H9 (cell line): Measurements from ENCODE around the gene SETD3. TPM values are rescaled to one million over a fixed set of nuclear protein-coding genes. Genes with fewer than 3 reads are reported as not detected.
A peak's percentile ranks its signal among the peaks of the same experiment; 100 is the strongest.

Experiments used
- DNase-seq: peaks from one replicate; pipeline ENCODE4 v3.0.0-alpha.2; 2017
- H2AFZ ChIP-seq: one replicate; pipeline ENCODE4 v1.6.1; 2013; ENCODE audit warnings: mild to moderate bottlenecking, low read length, control low read depth, moderate library complexity
- H2AK5ac ChIP-seq: 2 replicates; pipeline ENCODE4 v1.6.1; 2013; ENCODE audit warnings: low read length, control low read depth, mixed read lengths; ENCODE audit not compliant: insufficient read length
- H2BK120ac ChIP-seq: one replicate; pipeline ENCODE4 v1.6.1; 2013; ENCODE audit warnings: low read depth, mild to moderate bottlenecking, low read length, control low read depth, inconsistent platforms; ENCODE audit not compliant: poor library complexity, severe bottlenecking
- H2BK12ac ChIP-seq: 2 replicates; pipeline ENCODE4 v1.6.1; 2013; ENCODE audit warnings: low read length, control low read depth, mixed read lengths, low read depth; ENCODE audit not compliant: insufficient read length
- H2BK15ac ChIP-seq: 2 replicates; pipeline ENCODE4 v1.6.1; 2013; ENCODE audit warnings: low read depth, low read length, control low read depth
- H2BK20ac ChIP-seq: one replicate; pipeline ENCODE4 v1.6.1; 2013; ENCODE audit warnings: low read depth, mild to moderate bottlenecking, low read length, control low read depth, inconsistent platforms; ENCODE audit not compliant: poor library complexity, severe bottlenecking
- H2BK5ac ChIP-seq: 2 replicates; pipeline ENCODE4 v1.6.1; 2013; ENCODE audit warnings: low read length, control low read depth, mixed read lengths; ENCODE audit not compliant: insufficient read length
- H3K14ac ChIP-seq: 2 replicates; pipeline ENCODE4 v1.6.1; 2013; ENCODE audit warnings: low read length, control low read depth; ENCODE audit not compliant: insufficient read depth
- H3K18ac ChIP-seq: 2 replicates; pipeline ENCODE4 v1.6.1; 2013; ENCODE audit warnings: low read depth, mild to moderate bottlenecking, mixed read lengths, low read length, control low read depth; ENCODE audit not compliant: insufficient read length
- H3K23ac ChIP-seq: 2 replicates; pipeline ENCODE4 v1.6.1; 2013; ENCODE audit warnings: low read length, control low read depth, mixed read lengths, low read depth; ENCODE audit not compliant: insufficient read length
- H3K23me2 ChIP-seq: 2 replicates; pipeline ENCODE4 v1.6.1; 2013; ENCODE audit warnings: low read depth, mild to moderate bottlenecking, mixed read lengths, low read length, control low read depth; ENCODE audit not compliant: insufficient read length, poor library complexity, severe bottlenecking
- H3K27ac ChIP-seq: 2 replicates; pipeline ENCODE4 v1.5.1; 2013; ENCODE audit warnings: low read length, control low read depth, mixed read lengths, low read depth; ENCODE audit not compliant: insufficient read length
- H3K27me3 ChIP-seq: 2 replicates; pipeline ENCODE4 v1.6.1; 2013; ENCODE audit warnings: low read length, control low read depth, inconsistent platforms; ENCODE audit not compliant: insufficient read depth
- H3K4ac ChIP-seq: 2 replicates; pipeline ENCODE4 v1.6.1; 2013; ENCODE audit warnings: low read depth, mild to moderate bottlenecking, control low read depth, inconsistent platforms, low read length, moderate library complexity
- H3K4me1 ChIP-seq: 2 replicates; pipeline ENCODE4 v1.6.1; 2013; ENCODE audit warnings: low read length, control low read depth, inconsistent platforms; ENCODE audit not compliant: insufficient read depth
- H3K4me2 ChIP-seq: 2 replicates; pipeline ENCODE4 v1.6.1; 2013; ENCODE audit warnings: low read length, control low read depth, mixed read lengths; ENCODE audit not compliant: insufficient read length, insufficient read depth
- H3K56ac ChIP-seq: 2 replicates; pipeline ENCODE4 v1.6.1; 2013; ENCODE audit warnings: low read depth, mild to moderate bottlenecking, mixed read lengths, low read length, control low read depth; ENCODE audit not compliant: insufficient read length
- H3K79me1 ChIP-seq: 2 replicates; pipeline ENCODE4 v1.6.1; 2013; ENCODE audit warnings: low read depth, mild to moderate bottlenecking, moderate library complexity, low read length, control low read depth, inconsistent platforms; ENCODE audit not compliant: insufficient read depth, poor library complexity, severe bottlenecking
- H3K79me2 ChIP-seq: 2 replicates; pipeline ENCODE4 v1.6.1; 2013; ENCODE audit warnings: low read length, control low read depth, inconsistent platforms; ENCODE audit not compliant: insufficient read depth
- H3K9ac ChIP-seq: 2 replicates; pipeline ENCODE4 v1.6.1; 2013; ENCODE audit warnings: low read length, control low read depth, mixed read lengths; ENCODE audit not compliant: insufficient read length; ENCODE audit errors: extremely low read depth
- H3K9me3 ChIP-seq: one replicate; pipeline ENCODE4 v1.6.1; 2013; ENCODE audit warnings: low read depth, low read length, inconsistent platforms; ENCODE audit not compliant: control insufficient read depth
- H3T11ph ChIP-seq: one replicate; pipeline ENCODE4 v1.6.1; 2013; ENCODE audit warnings: mild to moderate bottlenecking, low read length, control low read depth, inconsistent platforms
- H4K20me1 ChIP-seq: one replicate; pipeline ENCODE4 v1.6.1; 2013; ENCODE audit not compliant: control insufficient read depth, insufficient read length, insufficient read depth
- H4K5ac ChIP-seq: 2 replicates; pipeline ENCODE4 v1.6.1; 2013; ENCODE audit warnings: low read depth, mild to moderate bottlenecking, mixed read lengths, low read length, control low read depth; ENCODE audit not compliant: insufficient read length
- H4K8ac ChIP-seq: replicated peaks from 2 replicates; pipeline ENCODE4 v1.6.1; 2013; ENCODE audit warnings: low read length, control low read depth, mixed read lengths, low read depth; ENCODE audit not compliant: insufficient read length
- H4K91ac ChIP-seq: 2 replicates; pipeline ENCODE4 v1.6.1; 2013; ENCODE audit warnings: low read depth, mild to moderate bottlenecking, moderate library complexity, mixed read lengths, low read length, control low read depth; ENCODE audit not compliant: insufficient read length
- H3K27ac Mint-ChIP-seq, 3 experiments: 2 replicates in 2 of 3; 3 replicates in 1 of 3; pipeline ENCODE4 v1.8.0; 2020 to 2021; ENCODE audit warnings: mixed read lengths in 3 of 3, mild to moderate bottlenecking in 1 of 3, moderate library complexity in 1 of 3
- H3K27me3 Mint-ChIP-seq: 2 replicates; pipeline ENCODE4 v1.8.0; 2021; ENCODE audit warnings: low read depth, mild to moderate bottlenecking, moderate library complexity, mixed read lengths
- H3K36me3 Mint-ChIP-seq, 3 experiments: 2 replicates in 2 of 3; 3 replicates in 1 of 3; pipeline ENCODE4 v1.8.0; 2020 to 2021; ENCODE audit warnings: low read depth in 3 of 3, mixed read lengths in 3 of 3; ENCODE audit not compliant: insufficient read depth in 1 of 3
- H3K4me1 Mint-ChIP-seq, 2 experiments: 2 replicates each; pipeline ENCODE4 v1.8.0; 2020; ENCODE audit warnings: mixed read lengths in 2 of 2
- H3K4me3 Mint-ChIP-seq, 2 experiments: 2 replicates in 1 of 2; 3 replicates in 1 of 2; pipeline ENCODE4 v1.8.0; 2020 to 2021; ENCODE audit warnings: mild to moderate bottlenecking in 2 of 2, mixed read lengths in 2 of 2, moderate library complexity in 1 of 2
- H3K9me3 Mint-ChIP-seq, 2 experiments: 2 replicates in 1 of 2; 3 replicates in 1 of 2; pipeline ENCODE4 v1.8.0; 2020; ENCODE audit warnings: mild to moderate bottlenecking in 2 of 2, mixed read lengths in 2 of 2, moderate library complexity in 1 of 2
- WGBS: extraction: QIAGEN DNeasy Blood & Tissue Kit; methylation state at CpG from one replicate; pipeline ENCODE4 v1.1.7; 2013; ENCODE audit warnings: missing lambda C conversion rate, low lambda C conversion rate, mixed read lengths; ENCODE audit not compliant: insufficient read length; ENCODE audit errors: extremely low coverage; 5-methylcytosine and 5-hydroxymethylcytosine counted together
- total RNA-seq: library from RNA; stranded (reverse); gene quantifications from 2 replicates; pipeline ENCODE4 v1.2.1, GENCODE V29; 2021
- TF ChIP-seq, protein P1 (sequence below): fragments of 200-600 bp; sonication (generic); conservative IDR thresholded peaks from 3 replicates; pipeline ENCODE4 v1.8.0; 2021; ENCODE audit warnings: antibody characterized with exemption, mild to moderate bottlenecking

Gene SETD3
- total RNA-seq, 1 experiment from 2014 or later = 56.7 TPM

DNA sequence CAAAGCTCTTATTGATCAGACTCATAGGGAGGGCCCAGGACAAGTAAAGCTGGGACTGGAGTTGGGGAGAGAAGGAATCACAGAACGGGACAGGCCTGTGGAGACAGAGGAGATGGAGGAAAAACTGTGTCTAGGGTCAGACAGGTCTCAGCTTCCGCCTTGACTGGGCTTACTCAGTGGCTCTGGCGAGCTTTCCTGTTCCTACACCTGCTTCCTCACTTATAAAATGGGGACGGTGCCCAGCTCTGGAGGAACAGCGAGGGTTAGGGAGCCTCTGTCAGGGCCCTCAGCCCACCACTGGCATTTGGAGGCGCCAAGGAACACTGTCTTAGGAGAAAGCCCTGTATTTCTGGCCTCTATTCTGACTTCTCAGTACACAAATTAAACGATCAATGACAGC lies 34.7 kb downstream of the SETD3 start:
- Histone ChIP-seq H3K79me1 (no peaks in the 10 kb centered on the region), H3T11ph (no peak overlapping the region), H2AFZ (no peak overlapping the region), H2BK12ac (no peak overlapping the region), H3K9me3 (no peaks in the 10 kb centered on the region), H2BK120ac (no peak overlapping the region), H3K4me1 (no peaks in the 10 kb centered on the region), H3K56ac (no peak overlapping the region), H3K27ac (no peak overlapping the region), H3K79me2 (no peaks in the 10 kb centered on the region), H3K27me3 (no peaks in the 10 kb centered on the region), H4K8ac (no peak overlapping the region), H3K18ac (no peak overlapping the region), H2BK20ac (no peak overlapping the region), H4K91ac (no peak overlapping the region), H4K20me1 (no peaks in the 10 kb centered on the region), H3K9ac (no peak overlapping the region), H3K14ac (no peak overlapping the region), H3K4me2 (no peak overlapping the region), H3K23ac (no peak overlapping the region), H2BK5ac (no peak overlapping the region), H3K4ac (no peak overlapping the region), H4K5ac (no peak overlapping the region), H2BK15ac (no peak overlapping the region), H2AK5ac (no peak overlapping the region), H3K23me2 (no peaks in the 10 kb centered on the region)
- Mint-ChIP-seq H3K36me3 (peaks cover 17 to 45% (median 44%) of the 10 kb centered on the region in 3 experiments), H3K4me1 (peaks cover 5 to 6% of the 10 kb centered on the region in 2 experiments), H3K9me3 (no peaks in the 10 kb centered on the region), H3K27me3 (no peaks in the 10 kb centered on the region), H3K4me3 (no peak overlapping the region), H3K27ac (peak overlapping the region in 2 of 3 experiments; percentile 11 to 64; a peak in 2 of 7 replicates)
- DNase-seq = no peak
- TF ChIP-seq, protein P1, sequence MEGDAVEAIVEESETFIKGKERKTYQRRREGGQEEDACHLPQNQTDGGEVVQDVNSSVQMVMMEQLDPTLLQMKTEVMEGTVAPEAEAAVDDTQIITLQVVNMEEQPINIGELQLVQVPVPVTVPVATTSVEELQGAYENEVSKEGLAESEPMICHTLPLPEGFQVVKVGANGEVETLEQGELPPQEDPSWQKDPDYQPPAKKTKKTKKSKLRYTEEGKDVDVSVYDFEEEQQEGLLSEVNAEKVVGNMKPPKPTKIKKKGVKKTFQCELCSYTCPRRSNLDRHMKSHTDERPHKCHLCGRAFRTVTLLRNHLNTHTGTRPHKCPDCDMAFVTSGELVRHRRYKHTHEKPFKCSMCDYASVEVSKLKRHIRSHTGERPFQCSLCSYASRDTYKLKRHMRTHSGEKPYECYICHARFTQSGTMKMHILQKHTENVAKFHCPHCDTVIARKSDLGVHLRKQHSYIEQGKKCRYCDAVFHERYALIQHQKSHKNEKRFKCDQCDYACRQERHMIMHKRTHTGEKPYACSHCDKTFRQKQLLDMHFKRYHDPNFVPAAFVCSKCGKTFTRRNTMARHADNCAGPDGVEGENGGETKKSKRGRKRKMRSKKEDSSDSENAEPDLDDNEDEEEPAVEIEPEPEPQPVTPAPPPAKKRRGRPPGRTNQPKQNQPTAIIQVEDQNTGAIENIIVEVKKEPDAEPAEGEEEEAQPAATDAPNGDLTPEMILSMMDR = no peak
- WGBS = no CpG with 5 or more reads among the region's 7 CpGs
